WTC11 (cell line): ENCODE measurements around the gene LRRC31. TPM values are rescaled to one million over a fixed set of nuclear protein-coding genes. Genes with fewer than 3 reads are reported as not detected.

Source experiments
- ATAC-seq: fragments of 200-7000 bp; cut with Tn5 transposase; 2 replicates; pipeline ENCODE4 v1.10.0; 2021; ENCODE audit warnings: mild to moderate bottlenecking, moderate library complexity
- CTCF ChIA-PET: fragments of 300-600 bp; sonication (Branson Sonifier 250); formaldehyde crosslinking; loops from one replicate; lab custom pipeline; 2021; ENCODE audit warnings: antibody characterized with exemption; lab: Charles Lee
- POLR2A ChIA-PET: fragments of 350-600 bp; sonication (Branson Sonifier 250); formaldehyde crosslinking; loops from one replicate; lab custom pipeline; 2021; ENCODE audit warnings: antibody characterized with exemption; lab: Charles Lee
- DNase-seq: peaks from one replicate; pipeline ENCODE4 v3.0.0; 2021; ENCODE audit warnings: low spot score
- H3K27ac Mint-ChIP-seq: 2 replicates; pipeline ENCODE4 v1.8.0; 2021; ENCODE audit warnings: mixed read lengths
- H3K27me3 Mint-ChIP-seq: 2 replicates; pipeline ENCODE4 v1.8.0; 2021; ENCODE audit warnings: low read depth, mild to moderate bottlenecking, moderate library complexity, mixed read lengths
- H3K36me3 Mint-ChIP-seq: 2 replicates; pipeline ENCODE4 v1.8.0; 2021; ENCODE audit warnings: mixed read lengths
- H3K4me1 Mint-ChIP-seq: 2 replicates; pipeline ENCODE4 v1.8.0; 2022; ENCODE audit warnings: mixed read lengths
- H3K4me3 Mint-ChIP-seq: 2 replicates; pipeline ENCODE4 v1.8.0; 2021; ENCODE audit warnings: mild to moderate bottlenecking, moderate library complexity, mixed read lengths
- H3K9me3 Mint-ChIP-seq: 2 replicates; pipeline ENCODE4 v1.8.0; 2021; ENCODE audit warnings: mixed read lengths
- CREB1 ChIP-seq: sonication (generic); formaldehyde crosslinking; IDR thresholded peaks from 2 replicates; pipeline ENCODE4 v1.8.0; 2023; ENCODE audit warnings: mild to moderate bottlenecking, missing genetic modification reagents
- GABPB1 ChIP-seq: sonication (generic); formaldehyde crosslinking; IDR thresholded peaks from 2 replicates; pipeline ENCODE4 v1.8.1; 2023; ENCODE audit warnings: mild to moderate bottlenecking, missing genetic modification reagents
- HMGA2 ChIP-seq: fragments of 250-450 bp; sonication (Bioruptor Pico); IDR thresholded peaks from 2 replicates; pipeline ENCODE4 v1.4.0; 2021; ENCODE audit warnings: mild to moderate bottlenecking, moderate library complexity
- IRF2 ChIP-seq: sonication (generic); formaldehyde crosslinking; IDR thresholded peaks from 2 replicates; pipeline ENCODE4 v1.8.0; 2022; ENCODE audit warnings: low read depth, missing genetic modification reagents, borderline replicate concordance
- NR1H2 ChIP-seq: sonication (generic); formaldehyde crosslinking; IDR thresholded peaks from 2 replicates; pipeline ENCODE4 v1.9.0; 2021; ENCODE audit warnings: mild to moderate bottlenecking, moderate library complexity, missing genetic modification reagents
- PRRX2 ChIP-seq: fragments of 250-450 bp; sonication (Bioruptor Pico); IDR thresholded peaks from 2 replicates; pipeline ENCODE4 v1.8.0; 2021; ENCODE audit warnings: mild to moderate bottlenecking
- SMAD3 ChIP-seq: sonication (generic); formaldehyde crosslinking; IDR thresholded peaks from 2 replicates; pipeline ENCODE4 v1.8.0; 2022; ENCODE audit warnings: missing genetic modification reagents, mild to moderate bottlenecking, borderline replicate concordance
- SMAD4 ChIP-seq: sonication (generic); formaldehyde crosslinking; IDR thresholded peaks from 2 replicates; pipeline ENCODE4 v1.8.0; 2022; ENCODE audit warnings: mild to moderate bottlenecking, missing genetic modification reagents
- SOX15 ChIP-seq: fragments of 250-450 bp; sonication (Bioruptor Pico); IDR thresholded peaks from 2 replicates; pipeline ENCODE4 v1.9.0; 2021; ENCODE audit warnings: mild to moderate bottlenecking
- SP1 ChIP-seq: sonication (generic); formaldehyde crosslinking; conservative IDR thresholded peaks from 2 replicates; pipeline ENCODE4 v1.8.1; 2022; ENCODE audit warnings: missing genetic modification reagents
- TP53 ChIP-seq: sonication (generic); formaldehyde crosslinking; IDR thresholded peaks from 2 replicates; pipeline ENCODE4 v1.8.1; 2023; ENCODE audit warnings: mild to moderate bottlenecking, missing genetic modification reagents
- total RNA-seq: library from RNA; stranded (reverse); gene quantifications from 3 replicates; pipeline ENCODE4 v1.2.3, GENCODE V29; 2021
- TF ChIP-seq, protein P1 (sequence below): sonication (generic); formaldehyde crosslinking; IDR thresholded peaks from 2 replicates; pipeline ENCODE4 v1.8.0; 2023; ENCODE audit warnings: missing genetic modification reagents, mild to moderate bottlenecking, borderline replicate concordance
- TF ChIP-seq, protein P2 (sequence below): sonication (generic); formaldehyde crosslinking; IDR thresholded peaks from 2 replicates; pipeline ENCODE4 v1.8.1; 2022; ENCODE audit warnings: low read depth, missing genetic modification reagents, borderline replicate concordance
- TF ChIP-seq, protein P3 (sequence below): fragments of 250-450 bp; sonication (Bioruptor Pico); IDR thresholded peaks from 2 replicates; pipeline ENCODE4 v1.9.0; 2021; ENCODE audit warnings: mild to moderate bottlenecking, borderline replicate concordance
- TF ChIP-seq, protein P4 (sequence below): sonication (generic); formaldehyde crosslinking; conservative IDR thresholded peaks from 2 replicates; pipeline ENCODE4 v1.8.1; 2022; ENCODE audit warnings: mild to moderate bottlenecking, missing genetic modification reagents
- TF ChIP-seq, protein P5 (sequence below): sonication (generic); formaldehyde crosslinking; IDR thresholded peaks from 2 replicates; pipeline ENCODE4 v1.8.0; 2022; ENCODE audit warnings: mild to moderate bottlenecking, missing genetic modification reagents
- TF ChIP-seq, protein P6 (sequence below): sonication (generic); formaldehyde crosslinking; conservative IDR thresholded peaks from 2 replicates; pipeline ENCODE4 v1.8.1; 2023; ENCODE audit warnings: mild to moderate bottlenecking, low read depth, missing genetic modification reagents, moderate library complexity
- TF ChIP-seq, protein P7 (sequence below): sonication (generic); formaldehyde crosslinking; IDR thresholded peaks from 2 replicates; pipeline ENCODE4 v1.8.1; 2022; ENCODE audit warnings: mild to moderate bottlenecking, moderate library complexity, missing genetic modification reagents

LRRC31 gene
- total RNA-seq, 1 experiment from 2014 or later: not detected

DNA sequence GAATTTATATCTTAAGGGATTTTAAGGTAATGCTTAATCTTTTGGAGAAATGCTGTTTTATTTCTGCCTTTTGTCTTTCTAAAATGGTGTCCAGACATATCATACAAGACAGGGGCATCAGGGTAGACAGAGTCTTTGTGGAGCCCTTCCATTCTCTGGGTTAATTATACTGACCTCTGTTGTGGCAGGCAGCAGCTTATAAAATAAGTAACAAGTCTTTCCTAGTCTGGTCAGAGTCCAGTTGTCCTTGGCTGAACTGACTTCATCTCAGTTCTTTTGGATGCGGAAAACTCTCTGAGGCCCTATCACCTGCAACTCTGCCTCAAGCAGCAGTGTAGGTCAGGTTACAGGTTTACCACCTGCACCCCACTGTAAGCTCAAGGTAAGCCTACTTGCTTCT is 77.4 kb downstream of the LRRC31 start:
- DNase-seq (no peak), ATAC-seq (no peak)
- CTCF ChIA-PET: interaction anchor here (0.5 kb wide), 1 partner anchor 383 kb away, joined by 3 read pairs; no protein-coding TSS in a partner anchor
- Mint-ChIP-seq H3K4me3 (no peak overlapping the region), H3K27ac (no peak overlapping the region), H3K9me3 (no peaks in the 10 kb centered on the region), H3K4me1 (no peaks in the 10 kb centered on the region), H3K27me3 (no peaks in the 10 kb centered on the region), H3K36me3 (peaks cover 9% of the 10 kb centered on the region)
- TF ChIP-seq PRRX2: no peak
- TF ChIP-seq, protein P1, sequence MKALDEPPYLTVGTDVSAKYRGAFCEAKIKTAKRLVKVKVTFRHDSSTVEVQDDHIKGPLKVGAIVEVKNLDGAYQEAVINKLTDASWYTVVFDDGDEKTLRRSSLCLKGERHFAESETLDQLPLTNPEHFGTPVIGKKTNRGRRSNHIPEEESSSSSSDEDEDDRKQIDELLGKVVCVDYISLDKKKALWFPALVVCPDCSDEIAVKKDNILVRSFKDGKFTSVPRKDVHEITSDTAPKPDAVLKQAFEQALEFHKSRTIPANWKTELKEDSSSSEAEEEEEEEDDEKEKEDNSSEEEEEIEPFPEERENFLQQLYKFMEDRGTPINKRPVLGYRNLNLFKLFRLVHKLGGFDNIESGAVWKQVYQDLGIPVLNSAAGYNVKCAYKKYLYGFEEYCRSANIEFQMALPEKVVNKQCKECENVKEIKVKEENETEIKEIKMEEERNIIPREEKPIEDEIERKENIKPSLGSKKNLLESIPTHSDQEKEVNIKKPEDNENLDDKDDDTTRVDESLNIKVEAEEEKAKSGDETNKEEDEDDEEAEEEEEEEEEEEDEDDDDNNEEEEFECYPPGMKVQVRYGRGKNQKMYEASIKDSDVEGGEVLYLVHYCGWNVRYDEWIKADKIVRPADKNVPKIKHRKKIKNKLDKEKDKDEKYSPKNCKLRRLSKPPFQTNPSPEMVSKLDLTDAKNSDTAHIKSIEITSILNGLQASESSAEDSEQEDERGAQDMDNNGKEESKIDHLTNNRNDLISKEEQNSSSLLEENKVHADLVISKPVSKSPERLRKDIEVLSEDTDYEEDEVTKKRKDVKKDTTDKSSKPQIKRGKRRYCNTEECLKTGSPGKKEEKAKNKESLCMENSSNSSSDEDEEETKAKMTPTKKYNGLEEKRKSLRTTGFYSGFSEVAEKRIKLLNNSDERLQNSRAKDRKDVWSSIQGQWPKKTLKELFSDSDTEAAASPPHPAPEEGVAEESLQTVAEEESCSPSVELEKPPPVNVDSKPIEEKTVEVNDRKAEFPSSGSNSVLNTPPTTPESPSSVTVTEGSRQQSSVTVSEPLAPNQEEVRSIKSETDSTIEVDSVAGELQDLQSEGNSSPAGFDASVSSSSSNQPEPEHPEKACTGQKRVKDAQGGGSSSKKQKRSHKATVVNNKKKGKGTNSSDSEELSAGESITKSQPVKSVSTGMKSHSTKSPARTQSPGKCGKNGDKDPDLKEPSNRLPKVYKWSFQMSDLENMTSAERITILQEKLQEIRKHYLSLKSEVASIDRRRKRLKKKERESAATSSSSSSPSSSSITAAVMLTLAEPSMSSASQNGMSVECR (CRISPR knock-in tag): no peak
- no peak for TF ChIP-seq IRF2 (CRISPR knock-in tag)
- TF ChIP-seq CREB1 (CRISPR knock-in tag): no peak
- TF ChIP-seq, protein P2, sequence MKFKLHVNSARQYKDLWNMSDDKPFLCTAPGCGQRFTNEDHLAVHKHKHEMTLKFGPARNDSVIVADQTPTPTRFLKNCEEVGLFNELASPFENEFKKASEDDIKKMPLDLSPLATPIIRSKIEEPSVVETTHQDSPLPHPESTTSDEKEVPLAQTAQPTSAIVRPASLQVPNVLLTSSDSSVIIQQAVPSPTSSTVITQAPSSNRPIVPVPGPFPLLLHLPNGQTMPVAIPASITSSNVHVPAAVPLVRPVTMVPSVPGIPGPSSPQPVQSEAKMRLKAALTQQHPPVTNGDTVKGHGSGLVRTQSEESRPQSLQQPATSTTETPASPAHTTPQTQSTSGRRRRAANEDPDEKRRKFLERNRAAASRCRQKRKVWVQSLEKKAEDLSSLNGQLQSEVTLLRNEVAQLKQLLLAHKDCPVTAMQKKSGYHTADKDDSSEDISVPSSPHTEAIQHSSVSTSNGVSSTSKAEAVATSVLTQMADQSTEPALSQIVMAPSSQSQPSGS (CRISPR knock-in tag): no peak
- no peak for TF ChIP-seq SOX15 (CRISPR knock-in tag)
- no peak for TF ChIP-seq HMGA2 (CRISPR knock-in tag)
- TF ChIP-seq TP53 (CRISPR knock-in tag): no peak
- TF ChIP-seq, protein P3, sequence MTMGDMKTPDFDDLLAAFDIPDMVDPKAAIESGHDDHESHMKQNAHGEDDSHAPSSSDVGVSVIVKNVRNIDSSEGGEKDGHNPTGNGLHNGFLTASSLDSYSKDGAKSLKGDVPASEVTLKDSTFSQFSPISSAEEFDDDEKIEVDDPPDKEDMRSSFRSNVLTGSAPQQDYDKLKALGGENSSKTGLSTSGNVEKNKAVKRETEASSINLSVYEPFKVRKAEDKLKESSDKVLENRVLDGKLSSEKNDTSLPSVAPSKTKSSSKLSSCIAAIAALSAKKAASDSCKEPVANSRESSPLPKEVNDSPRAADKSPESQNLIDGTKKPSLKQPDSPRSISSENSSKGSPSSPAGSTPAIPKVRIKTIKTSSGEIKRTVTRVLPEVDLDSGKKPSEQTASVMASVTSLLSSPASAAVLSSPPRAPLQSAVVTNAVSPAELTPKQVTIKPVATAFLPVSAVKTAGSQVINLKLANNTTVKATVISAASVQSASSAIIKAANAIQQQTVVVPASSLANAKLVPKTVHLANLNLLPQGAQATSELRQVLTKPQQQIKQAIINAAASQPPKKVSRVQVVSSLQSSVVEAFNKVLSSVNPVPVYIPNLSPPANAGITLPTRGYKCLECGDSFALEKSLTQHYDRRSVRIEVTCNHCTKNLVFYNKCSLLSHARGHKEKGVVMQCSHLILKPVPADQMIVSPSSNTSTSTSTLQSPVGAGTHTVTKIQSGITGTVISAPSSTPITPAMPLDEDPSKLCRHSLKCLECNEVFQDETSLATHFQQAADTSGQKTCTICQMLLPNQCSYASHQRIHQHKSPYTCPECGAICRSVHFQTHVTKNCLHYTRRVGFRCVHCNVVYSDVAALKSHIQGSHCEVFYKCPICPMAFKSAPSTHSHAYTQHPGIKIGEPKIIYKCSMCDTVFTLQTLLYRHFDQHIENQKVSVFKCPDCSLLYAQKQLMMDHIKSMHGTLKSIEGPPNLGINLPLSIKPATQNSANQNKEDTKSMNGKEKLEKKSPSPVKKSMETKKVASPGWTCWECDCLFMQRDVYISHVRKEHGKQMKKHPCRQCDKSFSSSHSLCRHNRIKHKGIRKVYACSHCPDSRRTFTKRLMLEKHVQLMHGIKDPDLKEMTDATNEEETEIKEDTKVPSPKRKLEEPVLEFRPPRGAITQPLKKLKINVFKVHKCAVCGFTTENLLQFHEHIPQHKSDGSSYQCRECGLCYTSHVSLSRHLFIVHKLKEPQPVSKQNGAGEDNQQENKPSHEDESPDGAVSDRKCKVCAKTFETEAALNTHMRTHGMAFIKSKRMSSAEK: no peak
- TF ChIP-seq, protein P4, sequence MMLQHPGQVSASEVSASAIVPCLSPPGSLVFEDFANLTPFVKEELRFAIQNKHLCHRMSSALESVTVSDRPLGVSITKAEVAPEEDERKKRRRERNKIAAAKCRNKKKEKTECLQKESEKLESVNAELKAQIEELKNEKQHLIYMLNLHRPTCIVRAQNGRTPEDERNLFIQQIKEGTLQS: no peak
- TF ChIP-seq SMAD4 (CRISPR knock-in tag): no peak
- TF ChIP-seq, protein P5, sequence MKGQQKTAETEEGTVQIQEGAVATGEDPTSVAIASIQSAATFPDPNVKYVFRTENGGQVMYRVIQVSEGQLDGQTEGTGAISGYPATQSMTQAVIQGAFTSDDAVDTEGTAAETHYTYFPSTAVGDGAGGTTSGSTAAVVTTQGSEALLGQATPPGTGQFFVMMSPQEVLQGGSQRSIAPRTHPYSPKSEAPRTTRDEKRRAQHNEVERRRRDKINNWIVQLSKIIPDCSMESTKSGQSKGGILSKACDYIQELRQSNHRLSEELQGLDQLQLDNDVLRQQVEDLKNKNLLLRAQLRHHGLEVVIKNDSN (CRISPR knock-in tag): no peak
- TF ChIP-seq SMAD3 (CRISPR knock-in tag): no peak
- POLR2A ChIA-PET: no interaction called here

DNA sequence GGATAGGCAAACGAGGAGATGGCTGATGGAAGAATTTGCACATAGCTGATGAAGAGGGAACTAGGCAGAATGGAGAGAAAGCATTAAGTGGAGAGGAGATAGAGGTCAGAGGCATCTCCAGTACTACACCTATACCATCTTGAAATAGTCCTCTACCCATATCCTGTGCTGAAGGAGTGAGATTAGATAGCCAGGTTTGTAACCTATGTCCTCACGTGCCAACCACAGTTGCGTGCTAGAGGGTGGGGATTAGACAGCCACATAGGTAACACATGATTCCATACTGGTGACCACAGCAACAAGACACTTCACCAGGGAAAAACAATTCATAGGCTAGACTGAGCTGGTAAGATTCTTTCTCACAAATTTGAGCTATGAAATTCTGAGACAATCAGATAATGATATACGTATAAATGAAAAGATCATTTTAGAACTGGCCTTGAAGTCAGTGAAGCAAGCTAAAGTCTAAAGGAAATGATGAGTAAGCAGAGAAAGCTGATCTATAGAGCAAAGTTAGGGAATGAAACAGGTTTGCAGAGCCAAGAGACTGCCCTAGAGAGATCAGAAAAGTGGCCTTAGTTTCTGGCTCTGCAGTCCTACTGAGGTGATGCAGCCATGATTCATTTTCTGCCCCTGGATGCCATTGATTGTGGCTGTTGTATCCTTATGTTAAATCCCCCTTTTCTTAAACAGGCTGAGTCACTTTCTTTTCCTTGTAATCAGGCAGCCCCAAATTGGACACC is 78.9 kb downstream of the LRRC31 start:
- no peak for ATAC-seq
- no peaks in the 10 kb centered on the region for H3K27me3 Mint-ChIP-seq
- ChIA-PET CTCF (no interaction called here), POLR2A (no interaction called here)
- DNase-seq: no peak
- H3K4me3 Mint-ChIP-seq: no peak overlapping the region
- peaks cover 19% of the 10 kb centered on the region for H3K36me3 Mint-ChIP-seq
- peak overlapping the region; percentile 12 for H3K27ac Mint-ChIP-seq
- no peaks in the 10 kb centered on the region for H3K4me1 Mint-ChIP-seq
- H3K9me3 Mint-ChIP-seq: no peaks in the 10 kb centered on the region
- TF ChIP-seq, protein P6, sequence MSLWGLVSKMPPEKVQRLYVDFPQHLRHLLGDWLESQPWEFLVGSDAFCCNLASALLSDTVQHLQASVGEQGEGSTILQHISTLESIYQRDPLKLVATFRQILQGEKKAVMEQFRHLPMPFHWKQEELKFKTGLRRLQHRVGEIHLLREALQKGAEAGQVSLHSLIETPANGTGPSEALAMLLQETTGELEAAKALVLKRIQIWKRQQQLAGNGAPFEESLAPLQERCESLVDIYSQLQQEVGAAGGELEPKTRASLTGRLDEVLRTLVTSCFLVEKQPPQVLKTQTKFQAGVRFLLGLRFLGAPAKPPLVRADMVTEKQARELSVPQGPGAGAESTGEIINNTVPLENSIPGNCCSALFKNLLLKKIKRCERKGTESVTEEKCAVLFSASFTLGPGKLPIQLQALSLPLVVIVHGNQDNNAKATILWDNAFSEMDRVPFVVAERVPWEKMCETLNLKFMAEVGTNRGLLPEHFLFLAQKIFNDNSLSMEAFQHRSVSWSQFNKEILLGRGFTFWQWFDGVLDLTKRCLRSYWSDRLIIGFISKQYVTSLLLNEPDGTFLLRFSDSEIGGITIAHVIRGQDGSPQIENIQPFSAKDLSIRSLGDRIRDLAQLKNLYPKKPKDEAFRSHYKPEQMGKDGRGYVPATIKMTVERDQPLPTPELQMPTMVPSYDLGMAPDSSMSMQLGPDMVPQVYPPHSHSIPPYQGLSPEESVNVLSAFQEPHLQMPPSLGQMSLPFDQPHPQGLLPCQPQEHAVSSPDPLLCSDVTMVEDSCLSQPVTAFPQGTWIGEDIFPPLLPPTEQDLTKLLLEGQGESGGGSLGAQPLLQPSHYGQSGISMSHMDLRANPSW: no peak
- TF ChIP-seq SMAD4 (CRISPR knock-in tag) (no peak), SP1 (CRISPR knock-in tag) (no peak), GABPB1 (CRISPR knock-in tag) (no peak), NR1H2 (CRISPR knock-in tag) (no peak)
- TF ChIP-seq, protein P4: no peak
- TF ChIP-seq, protein P7, sequence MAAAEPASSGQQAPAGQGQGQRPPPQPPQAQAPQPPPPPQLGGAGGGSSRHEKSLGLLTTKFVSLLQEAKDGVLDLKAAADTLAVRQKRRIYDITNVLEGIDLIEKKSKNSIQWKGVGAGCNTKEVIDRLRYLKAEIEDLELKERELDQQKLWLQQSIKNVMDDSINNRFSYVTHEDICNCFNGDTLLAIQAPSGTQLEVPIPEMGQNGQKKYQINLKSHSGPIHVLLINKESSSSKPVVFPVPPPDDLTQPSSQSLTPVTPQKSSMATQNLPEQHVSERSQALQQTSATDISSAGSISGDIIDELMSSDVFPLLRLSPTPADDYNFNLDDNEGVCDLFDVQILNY (CRISPR knock-in tag): no peak
